Measurements from ENCODE around the gene CEP350.

- TF ChIP-seq CTCF (IDR thresholded peaks at IDR 0.05) (no peak), POLR2AphosphoS5 (IDR thresholded peaks at IDR 0.05; ENCODE audit: low read depth, low read length) (no peak), REST (IDR thresholded peaks at IDR 0.05; ENCODE audit: insufficient read depth in 1 of 2, low read depth in 2 of 2, low read length in 1 of 2) (no peak)
Observed at GRCh38 chr1:179955731-179956130, 1.1 kb downstream of the CEP350 start.
